Stimulated activated naive CD4-positive, alpha-beta T cell (primary cell): ENCODE results near the gene DHX15.

Source experiments
- DNase-seq, 6 experiments: peaks; one replicate each; lab custom pipeline; 2025; lab: John Stamatoyannopoulos, UW

The DHX15 gene

GRCh38 chr4:24582235-24582832, 2.0 kb downstream of the DHX15 start:
- DNase-seq = no peak

GRCh38 chr4:24578364-24578763, 6.0 kb downstream of the DHX15 start:
- no peak for DNase-seq

GRCh38 chr4:24576276-24576675, 8.1 kb downstream of the DHX15 start:
- no peak for DNase-seq

- DNase-seq = no peak
Measured at GRCh38 chr4:24574236-24574635, 10.1 kb downstream of the DHX15 start.

- DNase-seq = no peak
Measured at GRCh38 chr4:24573582-24573981, 10.8 kb downstream of the DHX15 start.

- no peak for DNase-seq
Measured at GRCh38 chr4:24570574-24571236, 13.6 kb downstream of the DHX15 start.

GRCh38 chr4:24570172-24570571, 14.2 kb downstream of the DHX15 start:
- no peak for DNase-seq

GRCh38 chr4:24569662-24570061, 14.7 kb downstream of the DHX15 start:
- no peak for DNase-seq

GRCh38 chr4:24568425-24568824, 15.9 kb downstream of the DHX15 start:
- DNase-seq = no peak

- no peak for DNase-seq
Measured at GRCh38 chr4:24565054-24565453, 19.3 kb downstream of the DHX15 start.

- DNase-seq = no peak
Measured at GRCh38 chr4:24564488-24564887, 19.9 kb downstream of the DHX15 start.

GRCh38 chr4:24561438-24562139, 22.8 kb downstream of the DHX15 start:
- DNase-seq = no peak

GRCh38 chr4:24560868-24561368, 23.4 kb downstream of the DHX15 start:
- no peak for DNase-seq

- no peak for DNase-seq
Measured at GRCh38 chr4:24559889-24560288, 24.5 kb downstream of the DHX15 start.

GRCh38 chr4:24559032-24559821, 25.1 kb downstream of the DHX15 start:
- no peak for DNase-seq

GRCh38 chr4:24557026-24558025, 27.0 kb downstream of the DHX15 start:
- peak in 2 of 6 experiments; percentile 6 for DNase-seq

- no peak for DNase-seq
Measured at GRCh38 chr4:24551492-24552289, 32.7 kb downstream of the DHX15 start.

- no peak for DNase-seq
Measured at GRCh38 chr4:24550441-24551175, 33.7 kb downstream of the DHX15 start.

GRCh38 chr4:24547979-24548378, 36.4 kb downstream of the DHX15 start:
- no peak for DNase-seq
